Suppressor macrophage treated with lipopolysaccharide for 1 hour (primary cell): ENCODE measurements around the gene ZSWIM8.

Experiments used
- DNase-seq, 3 donors: peaks; one replicate each; pipeline ENCODE4 v3.0.0-alpha.2; 2020 to 2022

ZSWIM8 gene

GRCh38 chr10:73847031-73847430, 61.6 kb downstream of the ZSWIM8 start:
- no peak for DNase-seq

GRCh38 chr10:73848821-73849489, 63.5 kb downstream of the ZSWIM8 start:
- peak; percentile 91 to 92 (median 92) for DNase-seq

- DNase-seq = no peak
Measured at GRCh38 chr10:73850211-73850610, 64.8 kb downstream of the ZSWIM8 start.

- no peak for DNase-seq
Measured at GRCh38 chr10:73850863-73851461, 65.6 kb downstream of the ZSWIM8 start.
